Retina (tissue), 1 donor: Measurements from ENCODE around the gene HTT.

Experiments used
- DNase-seq: peaks from one replicate; pipeline ENCODE4 v3.0.0-alpha.2; 2016

HTT gene

DNA sequence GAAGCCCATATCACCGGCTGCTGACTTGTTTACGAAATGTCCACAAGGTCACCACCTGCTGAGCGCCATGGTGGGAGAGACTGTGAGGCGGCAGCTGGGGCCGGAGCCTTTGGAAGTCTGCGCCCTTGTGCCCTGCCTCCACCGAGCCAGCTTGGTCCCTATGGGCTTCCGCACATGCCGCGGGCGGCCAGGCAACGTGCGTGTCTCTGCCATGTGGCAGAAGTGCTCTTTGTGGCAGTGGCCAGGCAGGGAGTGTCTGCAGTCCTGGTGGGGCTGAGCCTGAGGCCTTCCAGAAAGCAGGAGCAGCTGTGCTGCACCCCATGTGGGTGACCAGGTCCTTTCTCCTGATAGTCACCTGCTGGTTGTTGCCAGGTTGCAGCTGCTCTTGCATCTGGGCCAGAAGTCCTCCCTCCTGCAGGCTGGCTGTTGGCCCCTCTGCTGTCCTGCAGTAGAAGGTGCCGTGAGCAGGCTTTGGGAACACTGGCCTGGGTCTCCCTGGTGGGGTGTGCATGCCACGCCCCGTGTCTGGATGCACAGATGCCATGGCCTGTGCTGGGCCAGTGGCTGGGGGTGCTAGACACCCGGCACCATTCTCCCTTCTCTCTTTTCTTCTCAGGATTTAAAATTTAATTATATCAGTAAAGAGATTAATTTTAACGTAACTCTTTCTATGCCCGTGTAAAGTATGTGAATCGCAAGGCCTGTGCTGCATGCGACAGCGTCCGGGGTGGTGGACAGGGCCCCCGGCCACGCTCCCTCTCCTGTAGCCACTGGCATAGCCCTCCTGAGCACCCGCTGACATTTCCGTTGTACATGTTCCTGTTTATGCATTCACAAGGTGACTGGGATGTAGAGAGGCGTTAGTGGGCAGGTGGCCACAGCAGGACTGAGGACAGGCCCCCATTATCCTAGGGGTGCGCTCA, 165.8 kb downstream of the HTT start:
- peak; percentile 56 for DNase-seq

DNA sequence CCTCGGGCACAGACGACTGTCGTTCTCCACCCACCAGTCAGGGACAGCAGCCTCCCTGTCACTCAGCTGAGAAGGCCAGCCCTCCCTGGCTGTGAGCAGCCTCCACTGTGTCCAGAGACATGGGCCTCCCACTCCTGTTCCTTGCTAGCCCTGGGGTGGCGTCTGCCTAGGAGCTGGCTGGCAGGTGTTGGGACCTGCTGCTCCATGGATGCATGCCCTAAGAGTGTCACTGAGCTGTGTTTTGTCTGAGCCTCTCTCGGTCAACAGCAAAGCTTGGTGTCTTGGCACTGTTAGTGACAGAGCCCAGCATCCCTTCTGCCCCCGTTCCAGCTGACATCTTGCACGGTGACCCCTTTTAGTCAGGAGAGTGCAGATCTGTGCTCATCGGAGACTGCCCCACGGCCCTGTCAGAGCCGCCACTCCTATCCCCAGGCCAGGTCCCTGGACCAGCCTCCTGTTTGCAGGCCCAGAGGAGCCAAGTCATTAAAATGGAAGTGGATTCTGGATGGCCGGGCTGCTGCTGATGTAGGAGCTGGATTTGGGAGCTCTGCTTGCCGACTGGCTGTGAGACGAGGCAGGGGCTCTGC, 166.5 kb downstream of the HTT start:
- DNase-seq = no peak

DNA sequence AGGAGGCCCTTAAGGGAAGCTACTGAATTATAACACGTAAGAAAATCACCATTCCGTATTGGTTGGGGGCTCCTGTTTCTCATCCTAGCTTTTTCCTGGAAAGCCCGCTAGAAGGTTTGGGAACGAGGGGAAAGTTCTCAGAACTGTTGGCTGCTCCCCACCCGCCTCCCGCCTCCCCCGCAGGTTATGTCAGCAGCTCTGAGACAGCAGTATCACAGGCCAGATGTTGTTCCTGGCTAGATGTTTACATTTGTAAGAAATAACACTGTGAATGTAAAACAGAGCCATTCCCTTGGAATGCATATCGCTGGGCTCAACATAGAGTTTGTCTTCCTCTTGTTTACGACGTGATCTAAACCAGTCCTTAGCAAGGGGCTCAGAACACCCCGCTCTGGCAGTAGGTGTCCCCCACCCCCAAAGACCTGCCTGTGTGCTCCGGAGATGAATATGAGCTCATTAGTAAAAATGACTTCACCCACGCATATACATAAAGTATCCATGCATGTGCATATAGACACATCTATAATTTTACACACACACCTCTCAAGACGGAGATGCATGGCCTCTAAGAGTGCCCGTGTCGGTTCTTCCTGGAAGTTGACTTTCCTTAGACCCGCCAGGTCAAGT, 167.5 kb downstream of the HTT start:
- DNase-seq = no peak

DNA sequence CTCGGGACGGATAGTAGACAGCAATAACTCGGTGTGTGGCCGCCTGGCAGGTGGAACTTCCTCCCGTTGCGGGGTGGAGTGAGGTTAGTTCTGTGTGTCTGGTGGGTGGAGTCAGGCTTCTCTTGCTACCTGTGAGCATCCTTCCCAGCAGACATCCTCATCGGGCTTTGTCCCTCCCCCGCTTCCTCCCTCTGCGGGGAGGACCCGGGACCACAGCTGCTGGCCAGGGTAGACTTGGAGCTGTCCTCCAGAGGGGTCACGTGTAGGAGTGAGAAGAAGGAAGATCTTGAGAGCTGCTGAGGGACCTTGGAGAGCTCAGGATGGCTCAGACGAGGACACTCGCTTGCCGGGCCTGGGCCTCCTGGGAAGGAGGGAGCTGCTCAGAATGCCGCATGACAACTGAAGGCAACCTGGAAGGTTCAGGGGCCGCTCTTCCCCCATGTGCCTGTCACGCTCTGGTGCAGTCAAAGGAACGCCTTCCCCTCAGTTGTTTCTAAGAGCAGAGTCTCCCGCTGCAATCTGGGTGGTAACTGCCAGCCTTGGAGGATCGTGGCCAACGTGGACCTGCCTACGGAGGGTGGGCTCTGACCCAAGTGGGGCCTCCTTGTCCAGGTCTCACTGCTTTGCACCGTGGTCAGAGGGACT, 168.8 kb downstream of the HTT start:
- DNase-seq = no peak

DNA sequence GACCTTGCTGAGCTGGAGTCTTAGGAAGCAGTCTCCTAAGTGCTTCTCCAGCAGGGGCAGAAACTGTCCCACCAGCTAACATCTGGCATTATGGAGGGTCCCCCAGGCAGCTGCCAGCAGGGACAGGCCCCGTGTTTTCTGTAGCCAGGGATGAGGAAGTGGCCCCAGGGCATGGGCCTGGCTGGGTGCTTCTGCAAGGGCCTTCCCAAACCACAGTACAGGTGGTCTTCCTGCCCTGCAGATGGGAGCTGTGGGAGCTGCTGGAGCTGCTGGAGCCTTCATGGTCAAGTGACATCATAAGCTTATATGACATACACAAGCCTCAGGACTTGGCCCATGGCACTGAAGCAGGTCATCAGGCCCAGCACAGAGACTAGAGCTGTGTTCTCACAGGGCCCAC, 169.5 kb downstream of the HTT start:
- no peak for DNase-seq

DNA sequence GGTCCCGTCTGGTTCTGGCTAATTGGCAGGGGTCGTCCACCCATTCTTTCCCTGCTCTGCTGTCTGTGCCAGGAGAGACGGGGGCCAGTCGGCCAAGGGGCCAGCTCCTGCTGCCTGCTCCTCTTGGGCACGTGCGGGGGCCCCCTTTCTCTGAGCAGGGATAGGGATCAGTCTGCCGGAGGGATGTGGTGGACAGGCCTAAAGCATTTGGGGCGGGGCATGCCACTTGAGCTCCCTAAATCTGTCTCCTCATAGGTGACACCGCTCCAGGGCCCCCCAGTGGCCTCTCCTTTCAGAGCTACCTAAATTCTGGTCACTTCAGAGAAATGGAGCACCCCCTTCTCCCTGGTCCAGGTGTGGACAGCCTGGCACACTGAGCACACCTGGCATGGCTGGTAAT, 170.3 kb downstream of the HTT start:
- no peak for DNase-seq

DNA sequence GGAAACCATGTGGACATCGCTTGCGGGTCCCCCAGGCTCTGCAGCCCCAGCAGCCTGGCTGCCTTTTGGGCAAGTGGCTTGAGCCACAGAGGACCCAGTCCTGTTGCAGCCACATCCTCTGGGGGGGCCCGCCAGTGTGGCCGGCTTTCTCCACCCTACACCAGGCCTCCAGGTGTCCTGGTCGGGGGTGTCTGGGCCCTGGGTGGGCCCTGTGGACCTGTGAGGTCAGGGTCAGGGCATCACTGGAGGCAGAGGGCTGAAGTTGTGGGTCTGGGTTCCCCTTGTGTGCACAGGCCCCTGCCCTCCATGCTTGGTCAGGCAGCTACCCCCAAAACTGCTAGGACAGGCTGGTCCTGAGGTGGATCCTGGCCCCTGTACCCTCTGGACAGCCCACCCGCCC, 171.2 kb downstream of the HTT start:
- DNase-seq = no peak

DNA sequence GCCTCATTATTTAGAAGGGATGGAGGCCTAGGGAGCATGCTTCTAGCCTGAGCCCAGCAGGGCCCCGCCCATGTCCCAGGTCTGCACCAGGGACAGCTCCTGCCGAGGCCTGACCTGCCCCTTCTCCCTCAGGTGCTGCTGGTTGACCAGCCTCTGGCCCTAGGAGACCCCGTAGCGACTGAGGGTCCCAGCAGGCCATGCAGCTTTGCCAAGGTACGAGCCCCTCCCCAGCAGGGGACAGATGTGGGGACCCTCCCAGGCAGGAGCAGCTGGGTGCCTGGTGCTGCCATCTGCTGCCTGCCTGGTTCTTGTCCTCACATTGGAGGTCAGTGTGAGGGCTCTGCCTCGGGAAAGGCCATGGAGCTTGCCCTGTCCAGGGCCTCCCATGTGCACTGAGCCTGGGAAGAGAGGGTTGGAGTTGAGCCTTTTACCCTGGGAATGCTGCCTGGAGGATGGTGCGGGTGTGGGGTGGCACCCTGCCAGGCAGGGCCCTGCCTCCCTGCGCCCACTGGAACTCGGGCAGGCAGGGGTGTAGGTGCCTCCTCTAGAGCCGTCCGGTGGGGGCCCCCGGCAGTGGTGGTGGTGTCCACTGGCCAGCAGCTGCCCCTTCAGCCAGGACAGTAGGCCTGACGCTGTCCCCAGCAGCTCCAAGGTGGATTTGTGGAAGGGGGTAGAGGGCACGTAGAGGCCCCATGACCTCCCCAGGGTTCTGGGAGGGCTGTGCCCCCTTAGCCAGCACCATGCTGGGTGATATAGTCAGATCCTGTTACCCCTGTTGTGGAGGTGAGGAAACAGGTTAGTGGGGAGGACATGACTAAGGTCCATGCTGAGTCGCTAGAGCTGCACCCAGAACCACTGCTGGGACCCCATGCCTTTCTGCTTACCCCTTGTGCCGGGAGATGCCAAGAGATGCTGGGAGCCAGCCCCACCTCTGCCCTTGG, 172.2 kb downstream of the HTT start:
- no peak for DNase-seq

DNA sequence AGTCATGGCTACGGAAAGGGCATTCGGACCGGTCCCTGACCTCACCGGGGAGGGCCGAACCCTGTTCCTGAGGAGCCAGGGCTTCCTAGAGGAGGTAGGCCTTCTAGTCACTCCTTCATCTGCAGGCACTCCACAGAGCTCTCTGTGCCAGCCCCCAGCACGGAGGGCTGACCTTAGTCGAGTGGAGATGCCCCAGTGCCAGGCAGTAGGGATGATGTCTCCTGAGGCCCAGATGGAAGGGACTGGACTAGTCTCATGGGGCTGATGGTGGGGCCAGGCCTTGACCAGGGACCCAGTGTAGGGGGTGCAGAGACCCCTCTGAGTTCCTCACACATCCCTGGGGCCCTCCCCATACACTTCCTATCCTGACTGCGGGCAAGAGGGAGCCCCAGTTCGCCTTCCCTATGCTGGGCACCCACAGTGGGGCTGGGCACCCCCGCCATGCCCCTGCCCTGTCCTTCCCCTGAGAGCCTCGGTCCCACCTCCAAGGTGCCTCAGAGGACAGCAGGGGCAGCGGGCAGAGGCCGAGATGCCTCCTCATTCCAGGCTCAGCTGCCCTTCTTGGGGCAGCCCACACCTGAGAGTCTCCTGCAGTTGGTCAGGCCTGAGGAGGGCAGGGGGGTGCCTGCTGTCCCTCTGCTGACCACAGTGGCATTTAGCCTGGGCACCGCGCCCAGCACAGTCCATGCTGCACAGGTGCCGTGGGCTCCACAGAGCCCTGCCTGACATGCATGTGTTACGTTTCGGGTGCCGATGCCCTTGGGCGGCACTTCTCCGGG, 173.1 kb downstream of the HTT start:
- DNase-seq = no peak

DNA sequence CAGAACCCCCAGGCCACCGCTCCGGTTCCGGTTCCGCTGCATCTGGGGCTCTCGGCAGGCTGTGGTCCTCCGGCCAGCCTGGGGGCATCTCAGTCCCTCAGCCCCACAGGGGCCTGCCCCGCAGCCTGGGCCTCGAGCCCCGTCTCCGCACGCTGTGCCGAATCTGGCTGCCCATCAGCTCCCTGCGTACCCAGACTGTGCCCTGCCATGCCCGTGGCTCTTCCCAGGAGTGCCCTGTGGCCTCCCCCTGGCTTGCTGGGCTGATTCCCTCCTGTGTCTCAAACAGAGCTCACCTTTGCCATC, 173.6 kb downstream of the HTT start:
- DNase-seq = no peak

DNA sequence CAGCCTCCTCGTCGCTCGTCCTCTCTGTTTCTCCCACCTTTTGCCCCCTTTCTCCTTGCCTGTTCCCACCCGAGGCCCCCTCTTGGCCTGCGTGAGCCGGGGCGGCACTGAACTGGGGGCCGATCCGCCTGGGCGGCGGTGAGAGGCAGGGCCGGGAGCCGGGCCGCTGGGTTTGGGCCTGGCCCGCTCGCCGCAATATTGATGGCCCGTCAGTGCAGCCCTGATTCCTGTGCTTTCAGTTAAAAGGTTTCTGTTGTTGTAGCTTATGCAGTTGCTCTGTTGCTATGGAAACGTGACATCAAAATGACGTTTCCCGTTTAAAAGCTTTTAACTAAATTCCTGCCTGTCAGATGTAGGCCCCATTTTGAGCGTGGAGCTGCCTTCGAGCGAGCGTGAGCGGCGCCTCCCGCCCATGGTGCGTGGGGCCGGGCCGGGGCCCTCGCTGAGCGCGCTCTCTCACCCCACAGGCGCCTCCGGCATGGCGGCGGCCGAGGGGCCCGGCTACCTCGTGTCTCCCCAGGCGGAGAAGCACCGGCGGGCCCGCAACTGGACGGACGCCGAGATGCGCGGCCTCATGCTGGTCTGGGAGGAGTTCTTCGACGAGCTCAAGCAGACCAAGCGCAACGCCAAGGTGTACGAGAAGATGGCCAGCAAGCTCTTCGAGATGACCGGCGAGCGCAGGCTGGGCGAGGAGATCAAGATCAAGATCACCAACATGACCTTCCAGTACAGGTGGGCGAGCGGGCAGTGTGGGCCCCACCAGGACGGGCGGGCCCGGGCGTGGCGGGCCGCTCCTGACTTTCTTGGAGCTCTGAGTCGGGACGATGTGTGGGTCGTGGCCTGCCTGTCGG, 174.6 kb downstream of the HTT start, which contains the start of gene MSANTD1:
MSANTD1 (plus strand) TSS at position 349 of the 851 bp plus-strand sequence; CDS start at position 413, 64 bp downstream.
- peak; percentile 62 for DNase-seq

DNA sequence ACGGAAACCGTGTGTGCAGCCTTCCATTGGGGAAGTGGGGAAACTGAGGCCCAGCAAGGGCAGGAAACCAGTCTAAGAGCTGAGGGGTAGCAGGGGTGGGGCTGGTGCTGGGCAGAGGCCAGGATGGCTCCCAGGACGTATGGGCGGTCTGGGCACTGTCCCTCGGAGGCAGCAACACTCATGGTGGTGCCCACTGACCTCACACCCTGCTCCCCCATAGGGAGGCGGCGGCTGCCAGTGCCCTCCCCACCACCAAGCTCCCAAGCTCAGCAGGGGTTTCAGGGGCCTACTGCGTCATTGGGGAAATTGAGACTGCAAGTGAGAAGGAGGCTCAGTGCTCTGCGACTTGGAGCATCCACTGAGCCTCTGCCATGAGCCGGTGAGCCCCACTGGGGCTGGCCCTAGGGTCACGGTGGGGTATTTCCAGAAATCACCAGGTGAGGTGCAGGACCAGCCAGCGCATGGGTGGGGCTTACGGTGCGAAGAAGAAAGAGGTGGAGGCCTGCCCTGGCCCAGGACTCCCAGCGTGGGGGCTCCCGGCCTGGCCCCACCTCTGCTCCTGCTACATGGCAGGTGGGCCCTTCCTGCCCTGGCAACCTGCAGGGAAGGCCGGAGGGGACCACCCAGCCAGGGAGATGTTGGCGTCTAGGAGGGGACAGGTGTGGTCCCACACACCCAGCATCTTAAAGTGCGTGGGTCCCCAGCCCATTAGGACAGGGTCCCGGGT, 175.4 kb downstream of the HTT start:
- DNase-seq = no peak

DNA sequence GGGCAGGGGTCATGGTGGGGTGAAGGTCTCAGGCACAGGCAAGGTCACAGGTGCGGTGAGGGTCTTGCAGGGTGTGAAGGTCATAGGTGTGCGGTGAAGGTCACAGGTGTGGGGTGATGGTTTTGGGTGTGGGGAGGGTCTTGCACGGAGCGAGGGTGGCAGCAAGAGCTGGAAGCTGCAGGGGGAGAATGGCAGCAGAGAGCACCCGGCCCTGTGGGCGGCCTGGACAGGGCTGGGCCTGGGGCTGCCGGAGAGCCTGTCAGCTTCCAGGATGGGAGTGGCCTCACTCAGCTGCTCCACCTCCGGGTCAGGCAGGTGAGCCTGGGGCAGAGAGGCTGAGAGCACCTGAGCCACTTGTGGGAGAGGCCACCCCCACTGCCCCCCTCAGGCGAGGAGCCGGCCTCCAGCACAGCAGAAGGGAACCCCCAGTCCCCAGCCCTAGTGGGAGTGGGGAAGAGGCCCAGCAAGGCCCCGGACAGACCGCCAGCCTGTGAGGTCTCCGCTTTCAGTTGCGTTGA, 176.0 kb downstream of the HTT start:
- DNase-seq = no peak

DNA sequence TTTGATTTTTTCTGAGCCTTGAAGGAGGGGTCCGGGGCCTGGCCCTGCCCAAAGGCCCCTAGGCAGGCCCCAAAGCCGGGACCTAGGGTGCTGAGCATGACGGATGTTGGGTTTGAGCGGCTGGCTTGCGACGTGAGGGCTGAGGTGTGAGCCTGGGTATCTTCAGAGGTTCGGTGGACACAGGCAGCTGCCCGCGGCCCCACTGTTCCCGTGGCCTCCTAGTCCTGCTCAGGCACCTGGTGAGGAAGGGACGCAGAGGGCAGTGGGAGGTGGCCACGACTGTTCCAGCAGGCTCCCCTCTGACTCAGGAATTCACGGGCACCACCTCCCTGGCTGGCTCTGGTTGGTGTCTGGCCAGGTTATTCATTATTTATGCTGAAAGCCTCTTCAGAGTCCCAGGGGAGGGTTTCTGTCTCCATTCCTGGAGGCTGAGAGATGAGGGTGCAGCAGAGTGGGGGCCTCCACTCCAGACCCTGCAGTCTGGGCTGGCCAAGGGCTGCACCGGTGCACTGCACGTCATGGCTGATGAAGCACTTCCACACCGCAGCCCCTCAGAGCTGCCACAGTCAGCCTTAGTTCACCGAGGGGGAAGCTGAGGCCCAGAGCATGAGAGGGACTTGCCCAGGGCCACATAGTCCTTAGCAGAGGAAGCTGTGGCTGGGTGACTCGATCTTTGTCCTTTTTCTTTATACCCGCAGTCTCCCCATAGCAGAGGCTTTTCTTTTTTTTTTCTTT, 176.6 kb downstream of the HTT start:
- DNase-seq = peak; percentile 69

DNA sequence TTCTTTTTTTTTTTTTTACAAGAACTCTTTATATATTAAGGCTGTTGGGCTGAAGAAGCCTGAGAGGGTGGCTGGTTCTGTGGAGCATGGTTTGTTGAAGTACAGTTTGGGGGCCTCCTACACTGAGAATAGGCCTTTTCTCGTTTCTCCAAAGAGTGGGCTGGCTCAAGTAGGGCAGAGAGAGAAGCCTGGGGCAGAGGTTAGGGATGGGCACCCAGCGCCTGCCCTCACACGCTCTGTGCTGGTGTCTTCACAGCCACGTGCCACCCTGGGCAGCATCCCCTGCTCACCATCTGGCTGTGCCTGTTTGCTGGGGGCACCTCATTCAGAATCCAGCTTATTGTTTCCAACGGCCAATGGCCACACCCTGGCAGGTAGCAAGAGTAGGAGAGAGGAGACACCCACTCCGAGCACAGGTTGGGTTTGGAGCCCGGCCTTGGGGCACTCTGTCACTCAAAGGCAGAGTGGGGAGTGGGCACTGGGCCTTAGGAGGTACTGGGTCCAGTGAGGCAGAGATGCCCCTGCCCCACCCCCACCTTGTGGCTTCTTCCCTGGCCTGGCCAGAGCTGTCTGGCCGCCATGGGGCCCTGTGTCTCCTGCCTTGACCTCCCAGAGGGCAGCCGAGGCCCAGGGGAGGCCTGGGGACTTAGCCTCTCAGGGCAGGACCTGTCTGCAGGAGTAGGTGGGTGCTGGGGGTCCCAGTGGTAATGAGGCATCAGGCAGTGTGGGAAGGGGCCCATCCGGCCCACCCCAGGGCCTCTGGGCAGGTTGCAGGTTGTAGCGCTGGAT, 177.4 kb downstream of the HTT start:
- DNase-seq = no peak

DNA sequence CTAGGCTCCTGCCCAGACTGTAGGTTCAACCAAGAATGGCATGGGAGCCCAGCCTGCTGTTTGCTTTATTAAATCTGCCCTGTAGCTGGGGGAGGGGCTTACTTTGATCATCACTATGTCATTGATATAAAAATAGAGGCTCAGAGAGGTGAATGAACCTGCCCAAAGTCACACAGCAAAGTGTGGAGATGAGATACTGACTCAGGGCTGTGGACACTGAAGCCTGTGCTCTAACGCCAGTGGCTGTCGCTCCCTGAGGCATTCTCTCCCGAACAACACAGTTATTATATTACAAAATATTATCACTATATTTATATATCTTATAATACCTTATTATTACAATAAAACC, 178.0 kb downstream of the HTT start:
- DNase-seq = no peak

DNA sequence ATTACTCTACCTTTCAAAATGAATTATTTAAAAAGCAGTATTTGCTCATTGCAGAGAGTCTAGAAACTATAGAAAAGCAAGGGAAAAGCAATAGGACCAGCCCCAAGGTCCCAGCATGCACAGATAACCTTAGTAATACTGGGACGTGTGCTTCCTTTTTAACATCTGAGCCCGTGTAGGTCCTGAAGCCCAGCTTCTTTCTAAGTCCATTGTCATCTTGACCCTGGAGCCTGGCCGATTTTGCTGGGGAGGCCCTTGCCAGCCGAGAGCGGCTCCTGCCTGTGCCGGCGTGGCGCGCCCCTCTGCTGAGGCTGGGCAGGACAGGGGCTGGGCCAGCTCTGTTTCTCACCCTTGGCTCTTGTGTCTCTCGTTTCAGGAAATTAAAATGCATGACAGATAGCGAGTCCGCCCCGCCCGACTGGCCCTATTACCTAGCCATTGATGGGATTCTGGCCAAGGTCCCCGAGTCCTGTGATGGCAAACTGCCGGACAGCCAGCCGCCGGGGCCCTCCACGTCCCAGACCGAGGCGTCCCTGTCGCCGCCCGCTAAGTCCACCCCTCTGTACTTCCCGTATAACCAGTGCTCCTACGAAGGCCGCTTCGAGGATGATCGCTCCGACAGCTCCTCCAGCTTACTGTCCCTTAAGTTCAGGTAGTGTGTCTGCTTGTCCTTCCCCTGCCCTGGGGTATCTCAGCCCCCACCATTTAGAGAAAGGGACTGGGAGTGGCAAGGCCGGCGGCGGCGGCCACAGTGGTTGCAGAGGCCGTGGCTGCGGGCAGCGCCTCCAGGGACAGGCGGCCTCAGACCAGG, 178.6 kb downstream of the HTT start:
- DNase-seq = no peak
